Activated CD8-positive, alpha-beta T cell treated with anti-CD3 and anti-CD28 coated beads for 36 hours (primary cell): ENCODE results near the gene TMIGD2. TPM values are rescaled to one million over a fixed set of nuclear protein-coding genes. Genes with fewer than 3 reads are reported as not detected.
A peak's percentile ranks its signal among the peaks of the same experiment; 100 is the strongest.

Source experiments
- ATAC-seq: fragments of 200-7000 bp; cut with Tn5 transposase; one replicate; pipeline ENCODE4 v1.10.0; 2021; ENCODE audit warnings: mild to moderate bottlenecking, moderate library complexity
- CTCF ChIA-PET: fragments of 350-600 bp; sonication (Branson Sonifier 250); formaldehyde crosslinking; loops from one replicate; lab custom pipeline; 2021; ENCODE audit warnings: antibody characterized with exemption; lab: Charles Lee
- POLR2A ChIA-PET: fragments of 350-600 bp; sonication (Branson Sonifier 250); formaldehyde crosslinking; loops from one replicate; lab custom pipeline; 2021; ENCODE audit warnings: antibody characterized with exemption; lab: Charles Lee
- DNase-seq: peaks from one replicate; pipeline ENCODE4 v3.0.0-alpha.2; 2020
- H3K27ac Mint-ChIP-seq: one replicate; pipeline ENCODE4 v1.8.0; 2021; ENCODE audit warnings: mild to moderate bottlenecking, mixed read lengths
- H3K27me3 Mint-ChIP-seq: one replicate; pipeline ENCODE4 v1.8.0; 2021; ENCODE audit warnings: mixed read lengths
- H3K36me3 Mint-ChIP-seq: one replicate; pipeline ENCODE4 v1.8.0; 2021; ENCODE audit warnings: low read depth, mixed read lengths
- H3K4me1 Mint-ChIP-seq: one replicate; pipeline ENCODE4 v1.8.0; 2021; ENCODE audit warnings: low read depth, mixed read lengths
- H3K4me3 Mint-ChIP-seq: one replicate; pipeline ENCODE4 v1.8.0; 2021; ENCODE audit warnings: mild to moderate bottlenecking, moderate library complexity, mixed read lengths
- H3K9me3 Mint-ChIP-seq: one replicate; pipeline ENCODE4 v1.8.0; 2021; ENCODE audit warnings: mixed read lengths
- CTCF ChIP-seq: fragments of 200-600 bp; IDR thresholded peaks from one replicate; pipeline ENCODE4 v1.8.0; 2022; ENCODE audit warnings: antibody characterized with exemption, mild to moderate bottlenecking
- intact Hi-C: fragments of 100-400 bp; cut with micrococcal nuclease; formaldehyde crosslinking; loops from one replicate; pipeline ENCODE4 v1.10.0; 2022
- total RNA-seq, 2 experiments: library from RNA; stranded (reverse); gene quantifications; one replicate each; pipeline ENCODE4 v1.2.3, GENCODE V29; 2021

The TMIGD2 gene
- total RNA-seq, 2 experiments from 2014 or later: 13.6 to 14.8 TPM

- CTCF ChIA-PET: interaction anchor here (0.9 to 1.2 kb wide), 2 partner anchors 18 to 68 kb away, joined by 4 to 5 read pairs; no protein-coding TSS in a partner anchor
These were observed 17.2 kb downstream of the TMIGD2 start for GRCh38 chr19:4284974-4285373.

GRCh38 chr19:4284176-4284958, 17.8 kb downstream of the TMIGD2 start:
- H3K4me1 Mint-ChIP-seq: peaks cover 3% of the 10 kb centered on the region
- TF ChIP-seq CTCF: no peak
- intact Hi-C loops: no loop called here
- ChIA-PET CTCF (interaction anchor here (0.9 to 1.2 kb wide), 3 partner anchors 18 to 96 kb away, joined by 3 to 5 read pairs (median 4); no protein-coding TSS in a partner anchor), POLR2A (no interaction called here)
- no peak for DNase-seq
- peak; percentile 53 for ATAC-seq
- no peaks in the 10 kb centered on the region for H3K9me3 Mint-ChIP-seq
- H3K27ac Mint-ChIP-seq: no peak overlapping the region
- H3K36me3 Mint-ChIP-seq: no peaks in the 10 kb centered on the region
- no peak overlapping the region for H3K4me3 Mint-ChIP-seq
- peaks cover 10% of the 10 kb centered on the region for H3K27me3 Mint-ChIP-seq

More at GRCh38 chr19:4284974-4285373, 17.2 kb downstream of the TMIGD2 start:
- DNase-seq (no peak), ATAC-seq (no peak)
- H3K36me3 Mint-ChIP-seq: no peaks in the 10 kb centered on the region
- H3K27me3 Mint-ChIP-seq: peaks cover 7% of the 10 kb centered on the region
- no peak overlapping the region for H3K27ac Mint-ChIP-seq
- no peak for TF ChIP-seq CTCF
- no peaks in the 10 kb centered on the region for H3K4me1 Mint-ChIP-seq
- intact Hi-C loops: no loop called here
- H3K4me3 Mint-ChIP-seq: no peak overlapping the region
- POLR2A ChIA-PET: no interaction called here
- no peaks in the 10 kb centered on the region for H3K9me3 Mint-ChIP-seq

GRCh38 chr19:4279530-4280422, 22.4 kb downstream of the TMIGD2 start:
- Mint-ChIP-seq H3K4me3 (no peak overlapping the region), H3K36me3 (no peaks in the 10 kb centered on the region), H3K4me1 (peaks cover 7% of the 10 kb centered on the region), H3K9me3 (no peaks in the 10 kb centered on the region), H3K27me3 (peaks cover 13% of the 10 kb centered on the region), H3K27ac (no peak overlapping the region)
- CTCF ChIA-PET: interaction anchor here (1.0 kb wide), 1 partner anchor 13 kb away, joined by 4 read pairs; no protein-coding TSS in a partner anchor
- no peak for TF ChIP-seq CTCF
- DNase-seq (no peak), ATAC-seq (peak; percentile 30)
- POLR2A ChIA-PET: interaction anchor here (0.8 to 1.2 kb wide), 2 partner anchors 8 to 95 kb away, joined by 3 to 4 read pairs; no protein-coding TSS in a partner anchor
- intact Hi-C loops: no loop called here

- intact Hi-C loops: no loop called here
- H3K4me1 Mint-ChIP-seq: peaks cover 7% of the 10 kb centered on the region
- POLR2A ChIA-PET: no interaction called here
- H3K36me3 Mint-ChIP-seq: no peaks in the 10 kb centered on the region
- DNase-seq (no peak), ATAC-seq (no peak)
- CTCF ChIA-PET: no interaction called here
- no peak overlapping the region for H3K27ac Mint-ChIP-seq
- peaks cover 13% of the 10 kb centered on the region for H3K27me3 Mint-ChIP-seq
- H3K4me3 Mint-ChIP-seq: no peak overlapping the region
- H3K9me3 Mint-ChIP-seq: no peaks in the 10 kb centered on the region
- TF ChIP-seq CTCF: no peak
These were observed 23.0 kb downstream of the TMIGD2 start for GRCh38 chr19:4279267-4279529.
